ENCODE measurements around the gene CD86.

CD86 gene

DNA sequence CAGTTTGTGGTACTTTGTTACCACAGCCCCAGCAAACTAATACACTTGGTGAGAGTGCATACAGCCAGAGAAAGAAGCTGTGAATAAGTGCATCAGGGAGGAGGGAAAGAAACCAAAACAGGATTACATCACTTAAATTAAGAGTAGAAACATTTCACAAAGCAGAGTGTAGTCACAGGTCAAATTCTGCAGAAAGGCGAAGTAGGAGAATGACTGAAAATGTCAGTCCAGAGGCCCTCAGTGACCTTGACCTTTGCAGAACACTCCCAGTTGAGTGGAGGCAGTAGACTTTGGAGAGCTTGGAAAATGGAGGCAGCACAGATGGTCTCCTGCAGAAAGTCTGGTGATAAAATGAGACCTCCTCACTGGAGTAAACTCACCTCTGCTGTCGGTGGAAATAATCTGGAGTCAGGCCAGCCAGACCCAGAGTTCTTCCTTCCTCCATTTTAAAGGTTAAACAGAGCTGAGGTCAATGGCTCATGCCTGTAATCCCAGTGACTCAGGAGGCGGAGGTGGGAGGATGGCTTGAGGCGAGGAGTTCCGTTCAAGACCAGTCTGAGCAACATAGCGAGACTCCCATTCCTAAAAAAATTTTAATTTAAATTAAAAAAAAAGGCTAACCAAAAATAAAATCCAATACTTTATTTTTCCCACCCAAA, 5.0 kb downstream of the CD86 start:
- peak; percentile 77 for DNase-seq

GRCh38 chr3:122063908-122064307, 8.7 kb downstream of the CD86 start:
- peak; percentile 90 for DNase-seq

- DNase-seq, result peak; percentile 30
Observed at GRCh38 chr3:122064326-122064725, 9.2 kb downstream of the CD86 start.

- peak; percentile 48 for DNase-seq
Observed at GRCh38 chr3:122066331-122067213, 11.4 kb downstream of the CD86 start.

GRCh38 chr3:122067214-122067550, 12.0 kb downstream of the CD86 start:
- DNase-seq, result peak; percentile 95

- DNase-seq, result peak; percentile 84
Observed at GRCh38 chr3:122067588-122068240, 12.6 kb downstream of the CD86 start.

DNA sequence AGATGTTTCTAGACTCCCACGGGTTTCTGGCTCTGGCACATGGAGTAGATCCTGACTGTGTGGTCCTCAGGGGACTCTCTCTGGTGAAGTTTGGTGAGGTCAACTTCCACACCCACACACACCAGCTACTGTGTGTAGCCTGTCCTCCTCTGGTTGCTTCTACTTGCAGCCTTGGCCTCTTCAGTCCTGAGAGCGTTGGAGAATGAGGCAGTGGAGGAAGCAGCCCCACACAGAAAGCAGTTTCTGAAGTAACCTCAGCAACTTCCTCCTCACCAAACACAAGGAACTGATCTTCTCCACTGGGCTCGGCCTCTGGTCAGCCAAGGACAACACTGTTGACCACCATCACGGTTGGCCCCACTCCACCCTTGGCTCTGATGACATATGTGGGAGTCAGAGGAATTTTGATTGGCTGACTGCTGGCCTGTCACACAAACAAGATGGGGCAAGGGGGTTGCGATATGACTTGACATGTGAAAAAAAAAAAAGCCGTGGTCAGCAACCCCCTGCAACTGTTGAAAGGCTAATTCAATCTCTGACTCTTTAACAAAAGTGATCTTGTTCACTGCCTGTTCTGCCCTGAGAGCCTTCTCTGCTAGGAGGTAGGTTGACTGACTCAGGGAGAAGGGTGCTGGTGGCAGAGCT, 19.6 kb downstream of the CD86 start:
- peak; percentile 93 for DNase-seq

DNA sequence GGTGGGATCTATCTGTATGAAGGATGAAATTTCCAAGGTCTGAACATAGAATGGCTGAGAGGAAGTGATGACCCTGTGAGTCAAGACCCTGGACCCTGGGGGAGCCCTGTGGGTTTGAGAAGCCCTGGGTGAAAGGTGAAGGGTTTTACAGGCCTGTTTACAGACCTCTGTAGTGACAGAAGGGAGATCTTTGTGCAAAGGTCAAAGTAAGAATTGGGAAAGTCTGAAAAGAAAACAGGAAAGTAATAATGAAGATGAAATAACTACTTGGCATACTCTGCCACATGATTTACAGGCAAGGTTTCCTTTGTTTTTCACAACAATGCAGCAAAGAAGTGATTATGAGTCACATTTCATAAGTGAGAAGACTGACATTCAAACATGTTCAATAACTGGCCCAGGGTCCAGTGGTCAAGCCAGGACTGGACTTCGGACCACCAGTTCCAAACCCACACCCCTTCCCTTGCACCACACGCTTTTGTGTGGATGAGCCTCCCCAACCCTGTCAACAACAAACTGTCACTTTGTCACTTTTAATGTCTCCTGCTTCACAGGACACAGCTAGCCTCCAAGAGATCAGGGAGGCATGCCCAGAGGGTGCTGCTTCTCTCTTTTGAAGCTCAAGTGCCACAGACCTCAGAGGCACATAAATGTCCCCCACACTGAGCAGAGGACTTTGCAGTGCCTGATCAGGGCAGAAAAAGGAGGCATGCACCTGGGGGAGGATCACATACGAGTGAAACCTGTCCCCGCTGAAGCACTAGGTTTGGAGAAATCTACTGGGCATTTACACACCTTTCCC, 21.5 kb downstream of the CD86 start:
- no peak for DNase-seq

DNA sequence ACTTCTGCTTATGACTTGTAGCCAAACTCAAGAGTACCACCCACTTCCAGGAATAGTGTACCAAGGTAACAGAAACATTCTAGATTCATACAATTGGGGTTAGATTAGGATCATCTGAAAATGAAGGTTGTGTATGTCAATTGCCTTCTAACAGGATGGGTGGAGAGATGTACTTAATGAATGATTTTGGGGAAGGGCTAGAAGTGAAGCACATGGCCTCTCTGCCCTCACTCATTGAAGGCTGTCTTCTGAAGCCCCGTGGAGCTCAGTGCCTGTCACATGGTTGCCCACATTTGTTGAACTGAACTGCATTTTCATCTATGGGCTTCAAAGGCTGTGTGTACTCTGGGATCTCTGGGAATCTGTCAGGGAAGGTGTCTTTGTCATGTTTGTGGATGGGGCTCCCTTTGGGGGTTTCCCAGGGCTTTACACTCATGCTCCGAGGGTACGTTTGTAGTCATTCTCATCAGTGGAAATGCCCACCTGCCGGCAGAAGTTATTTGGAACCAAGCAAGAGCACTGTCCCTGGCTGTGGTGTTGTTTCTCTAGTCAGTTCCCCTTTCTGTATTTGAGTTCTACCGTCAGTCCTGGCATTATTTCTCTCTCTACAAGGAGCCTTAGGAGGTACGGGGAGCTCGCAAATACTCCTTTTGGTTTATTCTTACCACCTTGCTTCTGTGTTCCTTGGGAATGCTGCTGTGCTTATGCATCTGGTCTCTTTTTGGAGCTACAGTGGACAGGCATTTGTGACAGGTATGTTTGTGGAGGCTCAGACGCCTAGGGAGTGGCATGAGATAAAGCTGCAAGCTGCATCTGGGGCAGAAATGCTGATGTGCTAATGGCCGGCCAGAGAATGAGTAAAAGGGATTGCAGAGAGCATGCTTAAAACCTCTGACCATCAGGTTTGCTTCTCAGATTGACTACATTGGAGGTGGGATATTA, 22.4 kb downstream of the CD86 start:
- peak; percentile 58 for DNase-seq

- DNase-seq, result no peak
Observed at GRCh38 chr3:122078235-122078935, 23.2 kb downstream of the CD86 start.

GRCh38 chr3:122079524-122080206, 24.5 kb downstream of the CD86 start:
- DNase-seq, result no peak

DNA sequence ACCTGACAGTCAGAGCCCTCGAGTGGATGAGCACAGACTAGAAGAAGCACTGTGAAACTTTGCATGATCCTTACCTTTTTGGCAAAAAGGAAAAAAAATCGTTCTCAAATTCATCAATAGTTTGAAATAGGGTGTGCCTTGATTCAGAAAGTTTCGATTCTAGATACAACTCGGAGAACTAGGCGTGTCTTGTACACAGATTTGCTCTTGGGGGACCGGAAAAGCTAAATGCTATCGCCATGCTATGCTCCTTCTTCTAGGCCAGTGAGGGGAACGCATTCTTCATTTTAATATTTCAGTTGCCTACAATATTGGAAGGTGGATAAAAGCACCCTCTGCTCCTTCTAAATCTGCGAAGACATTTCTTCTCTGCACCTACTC, 25.0 kb downstream of the CD86 start:
- no peak for DNase-seq

- DNase-seq, result no peak
Observed at GRCh38 chr3:122081543-122082247, 26.5 kb downstream of the CD86 start.

GRCh38 chr3:122082357-122082756, 27.2 kb downstream of the CD86 start:
- DNase-seq, result no peak

- no peak for DNase-seq
Observed at GRCh38 chr3:122084799-122085198, 29.6 kb downstream of the CD86 start.

- peak; percentile 71 for DNase-seq
Observed at GRCh38 chr3:122085673-122086072, 30.5 kb downstream of the CD86 start.

- peak; percentile 60 for DNase-seq
Observed at GRCh38 chr3:122088531-122088930, 33.4 kb downstream of the CD86 start.

GRCh38 chr3:122091602-122092295, 36.6 kb downstream of the CD86 start:
- peak; percentile 70 for DNase-seq
